AG09319 (cell line): ENCODE data around the gene SLC25A13.

Experiments
- DNase-seq: peaks from one replicate; pipeline ENCODE4 v3.0.0-alpha.2; 2010; ENCODE audit warnings: low read depth; ENCODE audit errors: extremely low read depth
- TF ChIP-seq, protein P1 (sequence below): IDR thresholded peaks from 2 replicates; pipeline ENCODE4 v1.5.1; 2011; ENCODE audit warnings: low read depth, mild to moderate bottlenecking, inconsistent platforms, low read length, moderate library complexity

The SLC25A13 gene

DNA sequence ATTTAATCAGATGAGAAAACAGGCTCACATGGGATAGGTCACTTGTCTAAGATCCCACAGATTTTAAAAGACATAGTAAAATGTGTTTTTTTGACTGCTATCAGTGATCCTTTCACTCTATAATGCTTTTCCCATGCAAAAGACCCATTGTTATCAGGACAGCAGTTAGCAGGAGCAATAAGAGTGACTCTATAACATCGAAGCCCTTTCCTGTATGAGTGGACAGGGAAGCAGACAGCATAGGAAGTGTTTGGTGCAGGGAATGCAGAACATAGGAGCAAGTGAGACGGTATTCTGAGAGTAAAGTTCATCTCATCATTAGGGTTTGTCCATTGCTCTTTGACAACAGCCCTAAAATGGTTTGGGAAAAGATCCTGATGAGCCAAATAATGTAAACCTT lies 68.5 kb downstream of the SLC25A13 start:
- no peak for DNase-seq
- TF ChIP-seq, protein P1, sequence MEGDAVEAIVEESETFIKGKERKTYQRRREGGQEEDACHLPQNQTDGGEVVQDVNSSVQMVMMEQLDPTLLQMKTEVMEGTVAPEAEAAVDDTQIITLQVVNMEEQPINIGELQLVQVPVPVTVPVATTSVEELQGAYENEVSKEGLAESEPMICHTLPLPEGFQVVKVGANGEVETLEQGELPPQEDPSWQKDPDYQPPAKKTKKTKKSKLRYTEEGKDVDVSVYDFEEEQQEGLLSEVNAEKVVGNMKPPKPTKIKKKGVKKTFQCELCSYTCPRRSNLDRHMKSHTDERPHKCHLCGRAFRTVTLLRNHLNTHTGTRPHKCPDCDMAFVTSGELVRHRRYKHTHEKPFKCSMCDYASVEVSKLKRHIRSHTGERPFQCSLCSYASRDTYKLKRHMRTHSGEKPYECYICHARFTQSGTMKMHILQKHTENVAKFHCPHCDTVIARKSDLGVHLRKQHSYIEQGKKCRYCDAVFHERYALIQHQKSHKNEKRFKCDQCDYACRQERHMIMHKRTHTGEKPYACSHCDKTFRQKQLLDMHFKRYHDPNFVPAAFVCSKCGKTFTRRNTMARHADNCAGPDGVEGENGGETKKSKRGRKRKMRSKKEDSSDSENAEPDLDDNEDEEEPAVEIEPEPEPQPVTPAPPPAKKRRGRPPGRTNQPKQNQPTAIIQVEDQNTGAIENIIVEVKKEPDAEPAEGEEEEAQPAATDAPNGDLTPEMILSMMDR, result no peak

DNA sequence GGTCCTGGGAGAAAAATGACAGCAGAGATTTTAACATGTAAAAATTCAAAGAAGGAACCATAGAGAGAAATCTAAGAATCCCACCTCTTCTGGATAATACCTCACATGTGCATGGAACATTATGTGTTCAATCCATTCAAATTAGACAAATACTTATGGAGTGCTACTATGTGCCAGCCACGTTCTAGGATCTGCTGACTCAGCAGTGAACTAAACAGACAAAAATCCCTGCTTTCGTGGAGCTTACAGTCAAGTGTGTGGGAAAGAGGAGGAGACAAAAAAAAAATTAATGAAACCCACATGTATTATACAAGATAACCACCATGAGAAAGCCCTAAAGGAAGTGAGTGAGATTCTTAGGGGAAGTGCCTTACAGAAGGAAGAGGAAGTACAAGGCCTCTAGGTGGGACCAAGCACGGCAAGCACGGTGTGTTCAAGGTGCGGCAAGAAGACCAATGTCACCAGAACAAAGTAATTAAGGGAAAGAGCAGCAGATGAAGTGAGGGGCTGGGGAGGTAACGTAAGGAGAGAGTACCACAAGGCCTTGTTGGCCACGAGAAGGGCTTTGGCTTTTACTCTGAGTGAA lies 71.0 kb downstream of the SLC25A13 start:
- DNase-seq, result no peak
- TF ChIP-seq, protein P1, result no peak

DNA sequence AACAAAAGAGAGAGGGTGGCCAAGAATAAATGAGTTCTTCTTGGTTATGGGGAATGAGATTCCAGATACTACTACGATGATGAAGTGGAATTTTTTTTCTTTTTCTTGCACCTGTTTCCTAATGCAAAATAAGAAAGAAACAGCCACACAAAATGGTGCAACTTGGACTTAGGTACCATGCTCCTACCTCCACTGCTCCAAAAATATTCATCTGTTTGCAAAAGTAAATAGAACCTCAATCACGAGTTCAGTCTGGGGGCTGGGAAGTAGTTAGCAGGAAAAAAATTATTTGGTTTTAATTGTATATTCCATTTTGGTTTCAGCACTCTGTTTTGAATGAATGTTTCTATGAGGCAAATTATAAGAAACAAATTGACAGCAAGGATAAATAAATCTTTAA lies 73.5 kb downstream of the SLC25A13 start:
- DNase-seq, result no peak
- TF ChIP-seq, protein P1, result no peak

DNA sequence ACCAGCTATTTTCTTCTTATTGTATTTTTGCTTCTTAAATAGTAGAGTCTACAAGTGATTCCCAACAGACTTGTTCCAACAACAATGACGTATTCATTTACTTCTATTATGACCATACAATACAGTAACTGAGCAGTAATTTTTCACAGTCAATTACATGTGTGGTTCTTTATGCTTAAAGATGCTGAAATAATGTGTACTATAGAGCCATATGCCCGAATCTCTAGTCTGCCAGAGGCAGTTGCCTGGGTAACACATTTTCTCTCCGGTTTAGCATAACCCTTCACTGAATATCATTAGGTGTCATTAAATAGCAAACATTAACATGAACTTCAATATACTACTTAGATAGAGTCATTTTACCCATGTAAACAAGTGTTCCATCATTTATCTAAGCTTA lies 75.0 kb downstream of the SLC25A13 start:
- no peak for DNase-seq
- TF ChIP-seq, protein P1, result no peak

DNA sequence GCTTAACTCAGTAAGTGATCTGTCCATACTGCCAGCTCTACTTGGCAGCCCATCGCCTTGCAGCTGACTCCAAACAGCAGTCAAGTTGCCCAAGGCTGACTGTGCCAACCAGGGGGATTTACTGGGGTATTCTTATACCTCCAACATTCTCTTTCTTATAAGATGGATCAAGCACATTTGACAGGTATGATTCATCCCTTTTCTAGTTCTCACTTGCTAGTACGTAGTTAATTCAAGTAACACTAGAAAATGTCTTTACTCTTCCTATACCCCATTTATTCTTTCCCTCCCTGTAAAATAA lies 77.0 kb downstream of the SLC25A13 start:
- TF ChIP-seq, protein P1, result no peak
- no peak for DNase-seq

DNA sequence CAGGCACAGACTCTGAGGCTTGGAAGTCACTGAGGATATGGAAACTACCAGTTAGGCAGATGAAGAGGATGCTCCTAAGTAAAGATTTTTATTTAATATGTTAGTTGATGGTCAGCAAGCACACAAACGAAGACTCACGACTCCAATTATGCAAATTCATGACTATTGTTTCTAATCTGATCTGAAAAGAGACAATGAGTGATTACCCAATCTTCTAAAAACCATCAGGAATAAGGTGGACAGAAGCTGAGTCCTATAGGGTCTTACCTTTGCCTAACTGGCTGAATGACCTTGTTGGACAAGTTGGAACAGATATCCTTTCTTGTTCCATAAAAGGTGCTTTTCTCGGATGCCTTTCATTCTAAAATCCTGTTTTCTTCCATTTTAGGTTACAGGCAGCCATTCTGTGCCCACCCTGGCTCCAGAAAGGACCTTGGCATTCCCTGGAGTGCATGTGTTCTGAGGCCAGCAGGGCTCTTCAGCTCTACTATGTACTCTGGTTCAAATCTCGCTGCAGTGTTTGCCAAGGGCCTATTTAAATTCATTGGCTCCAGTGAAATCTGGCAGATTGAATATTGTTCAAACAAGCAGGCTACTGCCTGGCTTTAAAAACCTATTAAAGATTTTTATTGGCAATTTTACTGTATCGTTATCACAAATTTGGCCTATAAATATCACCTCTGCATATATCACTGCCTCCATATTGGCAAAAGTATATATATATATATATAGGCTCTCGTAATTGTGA lies 77.5 kb downstream of the SLC25A13 start:
- TF ChIP-seq, protein P1, result no peak
- DNase-seq, result no peak

DNA sequence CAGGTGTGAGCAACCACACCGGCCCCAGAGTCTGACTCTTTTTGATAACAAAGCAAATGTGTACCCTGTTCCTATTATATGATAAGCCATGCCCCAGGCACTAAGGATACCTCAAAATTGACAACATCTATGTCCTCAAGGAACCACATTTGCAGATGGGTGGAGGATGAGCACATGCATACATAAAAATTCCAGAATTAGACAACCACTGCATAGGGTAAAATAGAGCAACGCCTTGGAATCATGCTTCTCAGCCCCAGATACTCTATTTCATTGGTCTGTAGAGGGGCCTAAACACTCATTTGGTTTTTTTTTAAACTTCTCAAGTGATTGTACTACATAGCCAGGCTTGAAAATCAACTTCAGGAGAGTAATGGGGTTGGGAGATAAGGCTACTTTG lies 78.7 kb downstream of the SLC25A13 start:
- TF ChIP-seq, protein P1, result no peak
- DNase-seq, result no peak
